DOHH2 (cell line): Measurements from ENCODE around the gene NDUFA13.

Experiments used
- H3F3A ChIP-seq: fragments of 200-600 bp; sonication (generic), shearing (Covaris generic); 2 replicates; pipeline ENCODE4 v1.6.0; 2016; ENCODE audit warnings: antibody characterized with exemption, mild to moderate bottlenecking; ENCODE audit not compliant: control insufficient read depth, insufficient read depth
- H3K27ac ChIP-seq: fragments of 200-600 bp; sonication (generic); 2 replicates; pipeline ENCODE4 v1.5.1; 2014; ENCODE audit warnings: low read depth, mild to moderate bottlenecking, low read length, moderate library complexity
- H3K27me3 ChIP-seq: fragments of 200-600 bp; sonication (generic); 2 replicates; pipeline ENCODE4 v1.6.1; 2014; ENCODE audit warnings: mild to moderate bottlenecking, low read length, mixed read lengths; ENCODE audit not compliant: control insufficient read depth
- H3K36me3 ChIP-seq: fragments of 200-600 bp; sonication (generic); 2 replicates; pipeline ENCODE4 v1.6.1; 2014; ENCODE audit warnings: mild to moderate bottlenecking, low read length, moderate library complexity, mixed read lengths; ENCODE audit not compliant: control insufficient read depth
- H3K4me1 ChIP-seq: fragments of 200-600 bp; sonication (generic); 2 replicates; pipeline ENCODE4 v1.6.1; 2014; ENCODE audit warnings: mild to moderate bottlenecking, low read length, mixed read lengths; ENCODE audit not compliant: control insufficient read depth
- H3K4me2 ChIP-seq: fragments of 200-600 bp; sonication (generic); 2 replicates; pipeline ENCODE4 v1.6.0; 2014; ENCODE audit warnings: mild to moderate bottlenecking, low read length, moderate library complexity
- H3K4me3 ChIP-seq: fragments of 200-600 bp; sonication (generic); 2 replicates; pipeline ENCODE4 v1.5.1; 2014; ENCODE audit warnings: mild to moderate bottlenecking, low read length, mixed read lengths
- H3K79me2 ChIP-seq: fragments of 200-600 bp; sonication (generic); 2 replicates; pipeline ENCODE4 v1.6.1; 2014; ENCODE audit warnings: mild to moderate bottlenecking, low read length, mixed read lengths; ENCODE audit not compliant: control insufficient read depth
- H3K9me2 ChIP-seq: fragments of 200-600 bp; sonication (generic); replicated peaks from 2 replicates; pipeline ENCODE4 v1.6.1; 2014; ENCODE audit warnings: mild to moderate bottlenecking, low read length, mixed read lengths; ENCODE audit not compliant: control insufficient read depth
- H3K9me3 ChIP-seq: fragments of 200-600 bp; sonication (generic); 2 replicates; pipeline ENCODE4 v1.6.1; 2014; ENCODE audit warnings: antibody characterized with exemption, low read length, mixed read lengths; ENCODE audit not compliant: control insufficient read depth, insufficient read depth
- H4K20me1 ChIP-seq: fragments of 200-600 bp; sonication (generic); 2 replicates; pipeline ENCODE4 v1.6.0; 2014; ENCODE audit warnings: low read depth, mild to moderate bottlenecking, antibody characterized with exemption, low read length, moderate library complexity; ENCODE audit not compliant: control insufficient read depth, insufficient read depth
- EZH2phosphoT487 ChIP-seq: fragments of 200-600 bp; sonication (generic); IDR thresholded peaks from 2 replicates; pipeline ENCODE4 v1.6.1; 2017; ENCODE audit warnings: borderline replicate concordance, mild to moderate bottlenecking, antibody characterized with exemption, low read length, moderate library complexity, mixed read lengths
- TF ChIP-seq, protein P1 (sequence below): fragments of 200-600 bp; sonication (generic); IDR thresholded peaks from one replicate; pipeline ENCODE4 v1.5.1; 2014; ENCODE audit warnings: antibody characterized with exemption, mild to moderate bottlenecking, low read depth, low read length; ENCODE audit not compliant: poor library complexity, severe bottlenecking

NDUFA13 gene

GRCh38 chr19:19532806-19533701 lies 17.0 kb downstream of the NDUFA13 start:
- Histone ChIP-seq H3F3A (peaks cover 10% of the 10 kb centered on the region), H3K9me2 (no peaks in the 10 kb centered on the region), H3K4me2 (no peak overlapping the region), H3K4me1 (peaks cover 14% of the 10 kb centered on the region), H4K20me1 (no peaks in the 10 kb centered on the region), H3K9me3 (no peaks in the 10 kb centered on the region), H3K79me2 (no peaks in the 10 kb centered on the region), H3K36me3 (peaks cover 15% of the 10 kb centered on the region), H3K4me3 (no peak overlapping the region), H3K27me3 (peaks cover 6% of the 10 kb centered on the region), H3K27ac (no peak overlapping the region)
- no peak for TF ChIP-seq EZH2phosphoT487
- TF ChIP-seq, protein P1, sequence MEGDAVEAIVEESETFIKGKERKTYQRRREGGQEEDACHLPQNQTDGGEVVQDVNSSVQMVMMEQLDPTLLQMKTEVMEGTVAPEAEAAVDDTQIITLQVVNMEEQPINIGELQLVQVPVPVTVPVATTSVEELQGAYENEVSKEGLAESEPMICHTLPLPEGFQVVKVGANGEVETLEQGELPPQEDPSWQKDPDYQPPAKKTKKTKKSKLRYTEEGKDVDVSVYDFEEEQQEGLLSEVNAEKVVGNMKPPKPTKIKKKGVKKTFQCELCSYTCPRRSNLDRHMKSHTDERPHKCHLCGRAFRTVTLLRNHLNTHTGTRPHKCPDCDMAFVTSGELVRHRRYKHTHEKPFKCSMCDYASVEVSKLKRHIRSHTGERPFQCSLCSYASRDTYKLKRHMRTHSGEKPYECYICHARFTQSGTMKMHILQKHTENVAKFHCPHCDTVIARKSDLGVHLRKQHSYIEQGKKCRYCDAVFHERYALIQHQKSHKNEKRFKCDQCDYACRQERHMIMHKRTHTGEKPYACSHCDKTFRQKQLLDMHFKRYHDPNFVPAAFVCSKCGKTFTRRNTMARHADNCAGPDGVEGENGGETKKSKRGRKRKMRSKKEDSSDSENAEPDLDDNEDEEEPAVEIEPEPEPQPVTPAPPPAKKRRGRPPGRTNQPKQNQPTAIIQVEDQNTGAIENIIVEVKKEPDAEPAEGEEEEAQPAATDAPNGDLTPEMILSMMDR: no peak

DNA sequence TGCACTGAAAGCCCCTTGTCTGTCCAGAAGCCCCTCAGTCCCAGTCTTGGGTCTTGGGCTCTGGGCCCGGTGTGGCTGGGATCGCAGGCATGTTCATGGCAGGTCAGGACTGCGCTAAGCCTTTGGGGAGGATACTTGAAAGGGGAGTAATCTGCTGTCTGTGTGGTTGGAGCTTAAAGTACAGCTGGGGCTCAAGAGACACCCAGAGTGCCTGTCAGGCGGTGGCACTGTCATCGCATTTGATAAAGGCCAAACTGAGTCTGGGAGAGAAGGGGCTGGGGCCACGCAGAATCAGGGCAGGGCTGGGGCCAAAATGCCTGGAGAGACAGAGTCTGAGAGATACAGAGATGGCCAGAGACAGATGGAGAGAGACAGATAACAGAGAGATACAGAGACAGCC lies 17.8 kb downstream of the NDUFA13 start:
- TF ChIP-seq, protein P1: no peak
- no peak for TF ChIP-seq EZH2phosphoT487
- Histone ChIP-seq H3F3A (peaks cover 10% of the 10 kb centered on the region), H3K4me1 (peaks cover 22% of the 10 kb centered on the region), H3K36me3 (peaks cover 10% of the 10 kb centered on the region; the same call in 1 of the 2 replicates), H3K27ac (no peak overlapping the region), H4K20me1 (no peaks in the 10 kb centered on the region), H3K4me2 (no peak overlapping the region), H3K27me3 (peaks cover 13% of the 10 kb centered on the region), H3K4me3 (no peak overlapping the region), H3K9me2 (no peaks in the 10 kb centered on the region), H3K9me3 (no peaks in the 10 kb centered on the region), H3K79me2 (no peaks in the 10 kb centered on the region)

DNA sequence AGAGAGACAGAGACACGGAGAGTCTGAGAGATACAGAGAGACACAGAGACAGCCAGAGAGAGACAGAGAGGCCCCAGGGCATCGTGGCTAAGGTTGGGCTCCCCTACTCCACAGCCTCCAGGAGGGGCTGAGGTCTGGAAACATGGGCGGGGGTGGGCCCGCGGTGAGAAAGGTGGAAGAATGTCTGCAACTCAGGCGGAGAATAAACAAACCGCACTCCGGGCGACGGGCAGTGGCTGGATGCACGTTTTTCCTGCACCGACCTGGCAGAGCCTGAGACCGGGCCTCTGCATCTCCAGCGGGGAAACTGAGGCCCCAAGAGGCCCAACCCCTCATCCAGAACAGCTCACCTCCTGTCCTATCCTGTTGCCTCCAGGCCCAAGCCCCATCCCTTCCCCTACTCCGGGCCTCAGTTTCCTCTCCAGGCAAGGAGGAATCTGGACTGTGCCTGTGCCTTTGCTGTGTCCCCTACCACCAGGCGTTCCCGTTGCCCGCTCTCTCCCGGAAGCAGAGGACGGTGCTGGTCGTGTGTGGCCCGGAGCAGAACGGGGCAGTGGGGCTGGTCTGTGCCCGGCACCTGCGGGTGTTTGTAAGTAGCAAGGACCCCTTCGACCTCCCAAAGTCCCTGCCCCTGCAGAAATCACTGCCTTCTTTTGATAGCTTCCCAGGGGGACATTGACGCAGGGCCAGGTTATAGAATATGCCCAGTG lies 18.7 kb downstream of the NDUFA13 start:
- peaks cover 3% of the 10 kb centered on the region; the same call in 1 of the 2 replicates for H3K36me3 ChIP-seq
- peaks cover 16% of the 10 kb centered on the region for H3K27me3 ChIP-seq
- H3K9me3 ChIP-seq: no peaks in the 10 kb centered on the region
- H4K20me1 ChIP-seq: no peaks in the 10 kb centered on the region
- no peak overlapping the region for H3K4me3 ChIP-seq
- H3K79me2 ChIP-seq: no peaks in the 10 kb centered on the region
- TF ChIP-seq, protein P1: no peak
- TF ChIP-seq EZH2phosphoT487: no peak
- H3K4me1 ChIP-seq: peaks cover 23% of the 10 kb centered on the region
- H3K27ac ChIP-seq: no peak overlapping the region
- no peaks in the 10 kb centered on the region for H3K9me2 ChIP-seq
- no peak overlapping the region for H3K4me2 ChIP-seq
- peaks cover 10% of the 10 kb centered on the region for H3F3A ChIP-seq
